ENCODE data around the gene CHMP6.

DNA sequence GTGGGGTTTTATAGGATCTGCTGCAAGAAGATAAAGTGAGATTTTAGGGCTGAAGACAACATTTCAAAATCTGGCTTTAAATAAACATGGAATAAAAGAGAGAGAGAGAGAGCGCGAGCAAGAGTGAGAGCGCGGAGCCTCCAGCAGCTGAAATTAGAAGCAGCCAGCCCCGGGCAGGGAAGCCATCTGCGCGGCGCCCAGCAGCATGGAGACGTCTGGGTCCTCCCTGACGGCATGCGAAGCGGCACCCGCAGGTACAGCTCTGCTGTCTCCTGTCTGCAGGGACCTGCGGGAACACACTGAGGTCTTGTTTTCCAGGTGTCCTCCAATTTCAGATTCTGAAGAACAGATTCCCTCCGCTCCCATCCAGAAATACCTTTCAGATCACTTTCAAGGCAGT lies 35.4 kb downstream of the CHMP6 start:
- TF ChIP-seq, protein P1, sequence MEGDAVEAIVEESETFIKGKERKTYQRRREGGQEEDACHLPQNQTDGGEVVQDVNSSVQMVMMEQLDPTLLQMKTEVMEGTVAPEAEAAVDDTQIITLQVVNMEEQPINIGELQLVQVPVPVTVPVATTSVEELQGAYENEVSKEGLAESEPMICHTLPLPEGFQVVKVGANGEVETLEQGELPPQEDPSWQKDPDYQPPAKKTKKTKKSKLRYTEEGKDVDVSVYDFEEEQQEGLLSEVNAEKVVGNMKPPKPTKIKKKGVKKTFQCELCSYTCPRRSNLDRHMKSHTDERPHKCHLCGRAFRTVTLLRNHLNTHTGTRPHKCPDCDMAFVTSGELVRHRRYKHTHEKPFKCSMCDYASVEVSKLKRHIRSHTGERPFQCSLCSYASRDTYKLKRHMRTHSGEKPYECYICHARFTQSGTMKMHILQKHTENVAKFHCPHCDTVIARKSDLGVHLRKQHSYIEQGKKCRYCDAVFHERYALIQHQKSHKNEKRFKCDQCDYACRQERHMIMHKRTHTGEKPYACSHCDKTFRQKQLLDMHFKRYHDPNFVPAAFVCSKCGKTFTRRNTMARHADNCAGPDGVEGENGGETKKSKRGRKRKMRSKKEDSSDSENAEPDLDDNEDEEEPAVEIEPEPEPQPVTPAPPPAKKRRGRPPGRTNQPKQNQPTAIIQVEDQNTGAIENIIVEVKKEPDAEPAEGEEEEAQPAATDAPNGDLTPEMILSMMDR (conservative IDR thresholded peaks at IDR 0.05) = no peak
- TF ChIP-seq EZH2 (IDR thresholded peaks at IDR 0.05; ENCODE audit: low read depth) = no peak

Data from PC-9 (cell line).